OCI-LY3 (cell line): Measurements from ENCODE around the gene CHTF18.

Experiments used
- H2AFZ ChIP-seq: fragments of 200-600, 300-600 bp; shearing (Covaris generic); 2 replicates; pipeline ENCODE4 v1.6.0; 2014; ENCODE audit warnings: antibody characterized with exemption, low read depth, low read length
- H3K27ac ChIP-seq: fragments of 200-600, 300-600 bp; sonication (generic); 2 replicates; pipeline ENCODE4 v1.5.1; 2014; ENCODE audit warnings: mild to moderate bottlenecking, low read length, moderate library complexity, mixed read lengths
- H3K27me3 ChIP-seq: fragments of 200-600, 300-600 bp; sonication (generic); 2 replicates; pipeline ENCODE4 v1.6.1; 2014; ENCODE audit warnings: low read depth, low read length, mixed read lengths
- H3K36me3 ChIP-seq: fragments of 200-600, 300-600 bp; sonication (generic); replicated peaks from 2 replicates; pipeline ENCODE3; 2014; ENCODE audit warnings: low read depth, low read length, mixed read lengths
- H3K4me1 ChIP-seq: fragments of 300-600, 200-600 bp; sonication (generic); 2 replicates; pipeline ENCODE4 v1.6.1; 2014; ENCODE audit warnings: low read length, mixed read lengths
- H3K4me2 ChIP-seq: fragments of 200-600, 300-600 bp; sonication (generic); 2 replicates; pipeline ENCODE4 v1.6.1; 2014; ENCODE audit warnings: low read length, mixed read lengths
- H3K4me3 ChIP-seq: fragments of 300-600, 200-600 bp; sonication (generic); 2 replicates; pipeline ENCODE4 v1.5.1; 2014; ENCODE audit warnings: antibody characterized with exemption, mild to moderate bottlenecking, low read length, moderate library complexity
- H3K79me2 ChIP-seq: fragments of 300-600, 200-600 bp; shearing (Covaris generic); 2 replicates; pipeline ENCODE4 v1.6.1; 2014; ENCODE audit warnings: mild to moderate bottlenecking, low read length, mixed read lengths
- H3K9ac ChIP-seq: fragments of 300-600, 200-600 bp; shearing (Covaris generic); 2 replicates; pipeline ENCODE4 v1.6.0; 2014; ENCODE audit warnings: mild to moderate bottlenecking, low read length, moderate library complexity
- H3K9me3 ChIP-seq: fragments of 200-600, 300-600 bp; shearing (Covaris generic); 2 replicates; pipeline ENCODE4 v1.6.1; 2014; ENCODE audit warnings: low read length, mixed read lengths; ENCODE audit not compliant: insufficient read depth
- H4K20me1 ChIP-seq: fragments of 200-600, 300-600 bp; sonication (generic); 2 replicates; pipeline ENCODE4 v1.6.1; 2016; ENCODE audit warnings: low read length, mixed read lengths; ENCODE audit not compliant: insufficient read depth
- CTCF ChIP-seq: fragments of 200-600, 300-600 bp; sonication (generic); IDR thresholded peaks from 2 replicates; pipeline ENCODE4 v1.5.1; 2014; ENCODE audit warnings: antibody characterized with exemption, low read length, low read depth
- EZH2phosphoT487 ChIP-seq: fragments of 200-600 bp; shearing (Covaris generic); IDR thresholded peaks from 2 replicates; pipeline ENCODE4 v1.6.1; 2018; ENCODE audit warnings: antibody characterized with exemption, mixed run types, low read depth

Gene CHTF18

DNA sequence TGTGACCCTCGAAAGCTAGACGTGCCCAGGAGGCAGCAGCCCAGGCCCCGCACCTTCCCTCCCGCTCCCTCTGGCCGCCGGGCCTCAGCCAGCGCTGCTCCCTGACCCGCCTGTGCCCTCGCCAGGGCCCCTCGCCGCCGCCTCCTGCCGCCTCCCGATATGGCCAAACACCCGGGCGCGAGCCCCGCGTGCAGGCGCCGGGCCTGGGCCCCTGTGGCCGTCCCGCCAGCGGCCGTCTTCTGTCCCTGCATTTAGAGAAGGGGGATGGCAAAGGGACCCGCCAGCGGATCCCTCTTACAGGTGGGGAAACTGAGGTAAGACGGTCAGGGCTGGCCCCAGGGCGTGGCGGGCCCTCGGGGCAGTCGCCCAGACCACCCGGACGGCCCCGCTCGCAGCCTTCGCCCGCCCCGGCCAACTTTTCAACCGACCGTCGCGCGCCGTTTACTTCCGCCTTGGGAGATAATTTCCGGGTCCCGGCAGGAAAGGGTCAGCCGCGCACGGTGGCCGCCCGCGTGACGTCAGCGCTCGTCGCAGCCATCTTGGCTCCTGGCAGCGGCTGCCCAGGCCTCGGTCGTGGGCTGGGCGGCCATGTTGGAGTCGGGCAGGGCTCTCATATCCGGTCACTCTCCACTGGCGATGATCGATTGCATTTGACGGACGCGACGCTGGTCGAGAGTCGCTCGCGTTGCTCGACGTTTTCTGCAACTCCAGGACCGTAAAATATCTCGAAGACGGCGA, 19.1 kb downstream of the CHTF18 start:
- Histone ChIP-seq H3K9me3 (no peaks in the 10 kb centered on the region), H3K4me1 (peaks cover 11% of the 10 kb centered on the region), H3K27ac (peak overlapping the region; percentile 62), H3K27me3 (no peaks in the 10 kb centered on the region), H3K36me3 (no peaks in the 10 kb centered on the region), H3K4me2 (peak overlapping the region; percentile 95), H3K4me3 (peak overlapping the region; percentile 97), H3K9ac (peak overlapping the region; percentile 85), H2AFZ (peak overlapping the region; percentile 99), H3K79me2 (peaks cover 8% of the 10 kb centered on the region; the same call in 1 of the 2 replicates), H4K20me1 (no peaks in the 10 kb centered on the region)
- TF ChIP-seq EZH2phosphoT487 (no peak), CTCF (no peak)

- H2AFZ ChIP-seq = peak overlapping the region; percentile 99
Observed at GRCh38 chr16:808085-808386, 19.6 kb downstream of the CHTF18 start.

GRCh38 chr16:813204-813915, 24.9 kb downstream of the CHTF18 start:
- no peaks in the 10 kb centered on the region for H3K9me3 ChIP-seq

More at GRCh38 chr16:808085-808386, 19.6 kb downstream of the CHTF18 start:
- peaks cover 11% of the 10 kb centered on the region for H3K4me1 ChIP-seq
- H3K27ac ChIP-seq = no peak overlapping the region
- H3K27me3 ChIP-seq = no peaks in the 10 kb centered on the region
- peaks cover 8% of the 10 kb centered on the region; the same call in 1 of the 2 replicates for H3K79me2 ChIP-seq
- no peaks in the 10 kb centered on the region for H3K9me3 ChIP-seq
- peak overlapping the region; percentile 80 for H3K9ac ChIP-seq
- peak overlapping the region; percentile 95 for H3K4me2 ChIP-seq
- TF ChIP-seq EZH2phosphoT487 = no peak
- no peak for TF ChIP-seq CTCF
- H3K4me3 ChIP-seq = peak overlapping the region; percentile 97
- no peaks in the 10 kb centered on the region for H4K20me1 ChIP-seq
- H3K36me3 ChIP-seq = no peaks in the 10 kb centered on the region

More at GRCh38 chr16:813204-813915, 24.9 kb downstream of the CHTF18 start:
- H3K27ac ChIP-seq = no peak overlapping the region
- peaks cover 14% of the 10 kb centered on the region for H3K4me1 ChIP-seq
- H2AFZ ChIP-seq = no peak overlapping the region
- H3K4me3 ChIP-seq = no peak overlapping the region
- TF ChIP-seq EZH2phosphoT487 = no peak
- TF ChIP-seq CTCF = peak; percentile 20; the same call in 1 of the 2 replicates
- no peaks in the 10 kb centered on the region for H3K36me3 ChIP-seq
- H3K4me2 ChIP-seq = no peak overlapping the region
- H3K27me3 ChIP-seq = no peaks in the 10 kb centered on the region
- no peaks in the 10 kb centered on the region for H4K20me1 ChIP-seq
- H3K9ac ChIP-seq = no peak overlapping the region
- H3K79me2 ChIP-seq = no peaks in the 10 kb centered on the region
